Endodermal cell (in vitro differentiated cells): ENCODE measurements around the gene SHQ1. TPM values are rescaled to one million over a fixed set of nuclear protein-coding genes. Genes with fewer than 3 reads are reported as not detected.

Source experiments
- DNase-seq: peaks from one replicate; pipeline ENCODE4 v3.0.0-alpha.2; 2017
- H3K27ac ChIP-seq: 2 replicates; pipeline ENCODE4 v1.5.1; 2013; ENCODE audit warnings: mild to moderate bottlenecking, low read depth, low read length, moderate library complexity
- H3K27me3 ChIP-seq: 2 replicates; pipeline ENCODE4 v1.6.1; 2013; ENCODE audit warnings: mild to moderate bottlenecking, low read length, moderate library complexity; ENCODE audit not compliant: insufficient read depth, control insufficient read depth, poor library complexity, severe bottlenecking
- H3K36me3 ChIP-seq: 2 replicates; pipeline ENCODE4 v1.7.0; 2013; ENCODE audit warnings: mild to moderate bottlenecking, low read length, moderate library complexity; ENCODE audit not compliant: control insufficient read depth, insufficient read depth
- H3K4me1 ChIP-seq: one replicate; pipeline ENCODE4 v1.7.0; 2013; ENCODE audit warnings: low read length; ENCODE audit not compliant: control insufficient read depth, insufficient read depth
- H3K4me3 ChIP-seq: 2 replicates; pipeline ENCODE4 v1.5.1; 2013; ENCODE audit warnings: mild to moderate bottlenecking, low read length, moderate library complexity
- H3K9ac ChIP-seq: 2 replicates; pipeline ENCODE4 v1.6.1; 2013; ENCODE audit warnings: mild to moderate bottlenecking, low read length, moderate library complexity; ENCODE audit not compliant: poor library complexity, severe bottlenecking; ENCODE audit errors: extremely low read depth
- H3K9me3 ChIP-seq: 2 replicates; pipeline ENCODE4 v1.6.1; 2013; ENCODE audit warnings: mild to moderate bottlenecking, low read length, moderate library complexity; ENCODE audit not compliant: control insufficient read depth
- H3K27ac Mint-ChIP-seq: 2 replicates; pipeline ENCODE4 v1.8.0; 2020; ENCODE audit warnings: mixed read lengths
- H3K27me3 Mint-ChIP-seq: 2 replicates; pipeline ENCODE4 v1.8.0; 2021; ENCODE audit warnings: mild to moderate bottlenecking, mixed read lengths; ENCODE audit not compliant: insufficient read depth
- H3K36me3 Mint-ChIP-seq: 2 replicates; pipeline ENCODE4 v1.8.0; 2020; ENCODE audit warnings: low read depth, mixed read lengths
- H3K4me1 Mint-ChIP-seq: 2 replicates; pipeline ENCODE4 v1.8.0; 2020; ENCODE audit warnings: mixed read lengths
- H3K4me3 Mint-ChIP-seq: 2 replicates; pipeline ENCODE4 v1.8.0; 2020; ENCODE audit warnings: mild to moderate bottlenecking, moderate library complexity, mixed read lengths
- H3K9me3 Mint-ChIP-seq: 2 replicates; pipeline ENCODE4 v1.8.0; 2020; ENCODE audit warnings: mild to moderate bottlenecking, mixed read lengths
- WGBS, 2 experiments: methylation state at CpG; one replicate each; pipeline versions ENCODE4 v1.1.5 to v1.1.7; 2013; ENCODE audit warnings: missing lambda C conversion rate in 2 of 2, mixed read lengths in 1 of 2; ENCODE audit not compliant: insufficient coverage in 1 of 2, insufficient read length in 1 of 2; 5-methylcytosine and 5-hydroxymethylcytosine counted together
- total RNA-seq, 2 donors: library from RNA; stranded (reverse); fragmentation: NEBNext Ultra II Directional in 1 of 2; extraction: Animal tissue kit (Norgen Biotek cat#: 25700) in 1 of 2; gene quantifications; 2 replicates in 1 of 2; 3 replicates in 1 of 2; pipeline ENCODE4 v1.2.1, GENCODE V29; 2021
- TF ChIP-seq, protein P1 (sequence below): fragments of 200-600 bp; sonication (generic); conservative IDR thresholded peaks from 2 replicates; pipeline ENCODE4 v1.5.0; 2021; ENCODE audit warnings: antibody characterized with exemption, mild to moderate bottlenecking

The SHQ1 gene
- total RNA-seq, 2 donors from 2014 or later, result 28.2 to 28.4 TPM

DNA sequence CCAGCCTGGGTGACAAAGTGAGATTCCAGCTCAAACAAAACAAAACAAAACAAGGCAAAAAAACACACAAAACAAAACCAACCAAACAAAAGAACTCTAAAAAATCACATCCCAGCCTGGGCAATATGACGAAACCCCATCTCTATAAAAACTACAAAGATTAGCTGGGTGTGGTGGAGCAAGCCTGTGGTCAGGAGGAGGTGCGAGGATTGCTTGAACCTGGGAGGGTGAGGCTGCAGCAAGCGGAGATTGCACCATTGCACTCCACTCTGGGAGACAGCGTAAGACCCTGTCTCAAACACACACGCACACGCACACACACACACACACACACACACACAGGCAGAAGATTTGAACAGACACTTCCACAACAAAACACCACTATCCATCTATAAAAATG, 99.6 kb downstream of the SHQ1 start:
- Histone ChIP-seq H3K4me3 (no peak overlapping the region), H3K36me3 (no peaks in the 10 kb centered on the region), H3K27me3 (no peaks in the 10 kb centered on the region), H3K9ac (no peak overlapping the region), H3K4me1 (peaks cover 11% of the 10 kb centered on the region), H3K27ac (no peak overlapping the region), H3K9me3 (no peaks in the 10 kb centered on the region)
- Mint-ChIP-seq H3K27me3 (peaks cover 2% of the 10 kb centered on the region), H3K4me1 (peaks cover 43% of the 10 kb centered on the region), H3K4me3 (no peak overlapping the region), H3K36me3 (no peaks in the 10 kb centered on the region), H3K27ac (peak overlapping the region; percentile 24), H3K9me3 (no peaks in the 10 kb centered on the region)
- TF ChIP-seq, protein P1, sequence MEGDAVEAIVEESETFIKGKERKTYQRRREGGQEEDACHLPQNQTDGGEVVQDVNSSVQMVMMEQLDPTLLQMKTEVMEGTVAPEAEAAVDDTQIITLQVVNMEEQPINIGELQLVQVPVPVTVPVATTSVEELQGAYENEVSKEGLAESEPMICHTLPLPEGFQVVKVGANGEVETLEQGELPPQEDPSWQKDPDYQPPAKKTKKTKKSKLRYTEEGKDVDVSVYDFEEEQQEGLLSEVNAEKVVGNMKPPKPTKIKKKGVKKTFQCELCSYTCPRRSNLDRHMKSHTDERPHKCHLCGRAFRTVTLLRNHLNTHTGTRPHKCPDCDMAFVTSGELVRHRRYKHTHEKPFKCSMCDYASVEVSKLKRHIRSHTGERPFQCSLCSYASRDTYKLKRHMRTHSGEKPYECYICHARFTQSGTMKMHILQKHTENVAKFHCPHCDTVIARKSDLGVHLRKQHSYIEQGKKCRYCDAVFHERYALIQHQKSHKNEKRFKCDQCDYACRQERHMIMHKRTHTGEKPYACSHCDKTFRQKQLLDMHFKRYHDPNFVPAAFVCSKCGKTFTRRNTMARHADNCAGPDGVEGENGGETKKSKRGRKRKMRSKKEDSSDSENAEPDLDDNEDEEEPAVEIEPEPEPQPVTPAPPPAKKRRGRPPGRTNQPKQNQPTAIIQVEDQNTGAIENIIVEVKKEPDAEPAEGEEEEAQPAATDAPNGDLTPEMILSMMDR, result no peak
- no peak for DNase-seq
- 80 to 88% methylated on average over 1 to 5 of the region's 6 CpGs for WGBS, 2 experiments

DNA sequence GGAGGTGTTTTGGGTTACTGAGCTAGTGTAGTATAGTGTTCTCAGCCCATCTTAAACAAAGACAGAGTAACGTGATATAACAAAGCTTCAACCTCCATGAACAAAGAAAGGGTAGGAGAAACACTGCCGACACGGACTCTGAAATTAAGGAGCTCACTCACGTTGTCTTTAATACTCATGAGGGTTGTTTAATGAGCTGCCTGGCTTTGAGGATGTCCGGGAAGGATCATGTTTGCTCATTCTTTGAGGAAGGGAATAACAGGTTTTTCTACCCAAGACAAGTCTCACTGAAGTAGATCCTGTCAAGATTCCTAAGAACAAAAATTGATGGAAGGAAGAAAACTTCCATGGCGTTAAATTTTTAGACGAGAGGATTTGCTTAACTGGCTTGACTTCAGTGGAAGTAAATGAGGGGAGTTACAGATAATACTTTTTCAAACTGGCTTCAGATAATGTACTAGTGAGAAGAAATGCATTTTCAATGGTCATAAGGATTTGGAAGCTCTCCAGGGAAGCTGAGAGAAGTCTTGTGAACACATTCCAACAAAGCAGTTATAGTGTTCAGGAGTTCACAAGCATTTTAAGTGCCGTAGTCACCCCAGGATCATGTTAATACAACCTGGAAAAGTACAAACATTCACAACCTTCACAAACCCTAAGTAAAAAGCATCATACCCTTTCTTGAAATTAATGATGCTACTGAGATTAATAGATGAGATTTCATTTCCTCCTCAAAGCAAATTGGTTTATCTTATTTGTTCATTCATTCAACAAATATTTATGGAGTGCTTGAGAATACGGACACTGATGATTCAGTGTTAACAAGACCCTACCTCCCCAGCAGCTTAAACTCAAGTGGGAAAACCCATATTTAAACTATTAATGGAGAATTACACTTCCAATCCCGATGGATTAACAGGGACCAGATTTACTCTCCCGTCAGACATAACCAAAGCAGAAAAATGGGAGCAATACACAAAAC, 101.5 kb downstream of the SHQ1 start:
- no peaks in the 10 kb centered on the region for H3K9me3 Mint-ChIP-seq
- no peaks in the 10 kb centered on the region for H3K27me3 ChIP-seq
- no peaks in the 10 kb centered on the region for H3K36me3 Mint-ChIP-seq
- 91 to 95% methylated on average over 7 to 11 of the region's 11 CpGs for WGBS, 2 experiments
- DNase-seq, result no peak
- no peak overlapping the region for H3K4me3 Mint-ChIP-seq
- H3K4me3 ChIP-seq, result no peak overlapping the region
- H3K27me3 Mint-ChIP-seq, result peaks cover 9% of the 10 kb centered on the region
- H3K9ac ChIP-seq, result no peak overlapping the region
- H3K4me1 Mint-ChIP-seq, result peaks cover 47% of the 10 kb centered on the region
- TF ChIP-seq, protein P1, result no peak
- peaks cover 12% of the 10 kb centered on the region for H3K4me1 ChIP-seq
- no peaks in the 10 kb centered on the region for H3K9me3 ChIP-seq
- no peak overlapping the region for H3K27ac ChIP-seq
- H3K27ac Mint-ChIP-seq, result peak overlapping the region; percentile 77
- H3K36me3 ChIP-seq, result no peaks in the 10 kb centered on the region

DNA sequence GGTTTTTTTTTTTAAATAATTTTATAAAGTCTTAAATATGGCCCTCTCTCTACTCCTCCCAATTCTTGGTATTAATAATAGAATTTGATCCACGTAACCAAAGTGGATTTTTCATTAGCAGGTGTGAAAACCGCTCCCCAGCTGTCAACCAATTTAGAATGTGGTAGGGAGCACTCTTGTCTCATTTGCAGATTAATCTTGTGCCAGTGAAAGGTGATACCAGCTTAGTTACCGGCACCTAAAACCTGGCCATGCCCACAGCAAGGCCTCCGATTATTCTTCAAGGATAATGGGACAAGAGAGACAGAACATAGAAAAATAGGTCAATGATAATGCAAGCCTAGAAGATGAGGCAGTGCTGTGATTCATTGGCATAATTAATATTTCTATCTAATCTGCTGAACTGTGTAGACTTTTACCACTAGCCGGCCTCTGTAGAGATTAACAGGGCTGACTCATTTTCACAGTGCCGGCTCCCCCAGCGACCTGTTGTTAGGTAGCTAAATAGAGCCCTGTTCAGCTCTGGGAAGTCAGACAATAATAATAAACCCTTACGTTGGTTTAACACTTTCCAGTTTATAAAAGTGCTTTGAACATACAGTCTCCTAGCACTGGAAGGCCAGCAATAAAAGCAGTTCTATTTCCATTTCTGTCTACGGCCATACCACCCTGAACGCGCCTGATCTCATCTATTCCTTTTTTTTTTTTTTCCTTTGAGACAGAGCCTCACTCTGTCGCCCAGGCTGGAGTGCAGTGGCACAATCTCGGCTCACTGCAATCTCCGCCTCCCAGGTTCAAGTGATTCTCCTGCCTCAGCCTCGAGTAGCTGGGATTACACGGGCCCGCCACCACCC, 102.9 kb downstream of the SHQ1 start:
- no peak overlapping the region for H3K4me3 ChIP-seq
- H3K36me3 ChIP-seq, result no peaks in the 10 kb centered on the region
- no peaks in the 10 kb centered on the region for H3K36me3 Mint-ChIP-seq
- H3K9ac ChIP-seq, result no peak overlapping the region
- 80 to 85% methylated on average over 9 to 17 of the region's 17 CpGs for WGBS, 2 experiments
- H3K27ac Mint-ChIP-seq, result peak overlapping the region; percentile 77
- peaks cover 12% of the 10 kb centered on the region for H3K4me1 ChIP-seq
- TF ChIP-seq, protein P1, result no peak
- peaks cover 7% of the 10 kb centered on the region for H3K27me3 ChIP-seq
- no peak overlapping the region for H3K4me3 Mint-ChIP-seq
- peaks cover 19% of the 10 kb centered on the region for H3K27me3 Mint-ChIP-seq
- no peak overlapping the region for H3K27ac ChIP-seq
- H3K9me3 Mint-ChIP-seq, result no peaks in the 10 kb centered on the region
- peaks cover 47% of the 10 kb centered on the region for H3K4me1 Mint-ChIP-seq
- no peak for DNase-seq
- no peaks in the 10 kb centered on the region for H3K9me3 ChIP-seq
